ENCODE results near the gene CUX1. TPM values are rescaled to one million over a fixed set of nuclear protein-coding genes. Genes with fewer than 3 reads are reported as not detected.

CUX1 gene
- total RNA-seq, 1 experiment from 2014 or later = 30.3 TPM

DNA sequence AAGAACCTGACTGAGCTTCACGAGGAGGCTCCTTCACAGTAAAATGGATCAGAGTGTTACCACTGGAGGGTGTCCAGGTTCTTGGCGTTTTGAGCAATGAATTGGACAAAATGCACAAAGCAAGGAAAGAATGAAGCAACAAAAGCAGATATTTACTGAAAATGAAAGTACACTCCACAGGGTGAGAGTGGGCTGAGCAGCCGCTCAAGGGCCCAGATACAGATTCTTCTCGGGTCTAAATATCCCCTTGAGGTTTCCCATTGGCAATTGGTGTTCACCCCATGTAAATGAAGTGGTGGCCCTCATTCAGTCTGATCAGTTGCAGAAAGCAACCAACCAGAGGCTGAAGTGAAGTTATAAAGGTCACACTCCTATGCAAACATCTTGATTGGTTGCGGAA lies 254.6 kb downstream of the CUX1 start:
- no peak for DNase-seq (ENCODE audit: low read depth)

DNA sequence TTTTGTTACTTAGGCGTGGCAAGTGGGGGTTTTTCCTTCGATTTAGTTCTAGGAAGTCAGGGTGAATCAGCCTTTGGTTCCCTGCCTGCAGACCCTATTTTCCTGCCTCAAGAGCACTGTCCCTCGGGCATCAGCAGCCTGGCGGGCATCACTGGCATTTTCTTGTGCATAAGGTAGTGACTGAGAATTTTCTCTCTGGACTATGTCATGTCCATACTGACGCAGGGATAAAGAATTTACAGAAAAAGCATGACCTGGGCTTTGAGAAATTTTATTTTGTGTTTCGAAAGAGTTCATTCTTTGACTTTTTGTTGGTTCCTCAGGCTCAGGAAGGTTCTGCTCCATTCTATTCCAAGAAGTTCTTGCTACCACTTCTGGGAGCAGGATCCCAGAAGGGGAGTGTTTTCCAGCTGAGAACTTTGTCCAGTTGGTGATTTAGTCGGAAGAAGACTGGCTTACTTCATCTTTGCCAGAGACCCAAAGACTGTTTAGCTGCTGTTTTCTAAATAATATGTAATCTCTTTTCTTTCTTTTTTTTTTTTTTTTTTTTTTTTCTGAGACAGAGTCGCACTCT lies 255.3 kb downstream of the CUX1 start:
- no peak for DNase-seq (ENCODE audit: low read depth)

DNA sequence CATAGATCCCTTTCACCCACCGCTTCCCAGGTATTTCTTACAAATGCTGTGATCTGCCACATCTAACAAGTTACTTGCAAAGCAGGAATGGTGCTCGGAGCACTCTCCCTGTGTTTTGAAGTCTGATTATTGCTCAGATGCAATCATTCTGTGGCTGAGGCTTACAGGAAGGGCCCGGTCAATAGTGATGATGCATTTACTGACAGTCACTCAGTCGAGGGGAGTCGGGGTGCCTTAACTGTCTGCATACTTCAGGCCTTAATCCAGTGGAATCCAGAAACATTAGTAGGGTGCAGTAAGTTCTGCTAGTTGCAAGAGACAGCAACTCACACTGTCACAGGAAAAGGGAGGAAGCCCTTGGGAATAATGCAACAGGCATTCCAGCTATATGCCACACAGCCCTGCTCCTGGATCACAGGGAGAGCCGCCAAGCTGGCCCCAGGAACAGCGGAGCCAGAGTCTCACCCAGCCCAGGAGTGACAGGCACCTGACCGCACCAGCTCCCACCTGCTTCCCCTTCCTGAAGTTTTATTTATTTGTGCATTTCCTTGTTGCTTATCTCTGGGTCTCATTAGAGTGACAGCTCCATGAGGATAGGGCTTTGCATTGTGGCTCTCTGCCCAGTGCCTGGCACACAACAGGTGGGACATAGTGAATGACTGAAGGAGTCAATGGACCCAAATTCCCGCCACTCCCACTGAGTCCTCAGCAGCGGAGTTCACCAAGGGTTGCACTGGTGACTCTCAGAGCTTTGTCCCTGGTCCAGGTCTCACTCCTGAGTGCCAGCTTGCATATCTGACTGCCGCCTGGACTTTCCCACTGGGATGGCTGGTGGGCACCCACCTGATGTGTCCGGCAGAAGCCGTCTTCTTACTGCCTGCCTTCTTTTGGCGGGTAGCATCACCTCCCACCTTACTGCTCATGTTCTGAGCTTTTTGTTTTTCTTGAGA lies 256.8 kb downstream of the CUX1 start:
- DNase-seq (ENCODE audit: low read depth) = no peak

DNA sequence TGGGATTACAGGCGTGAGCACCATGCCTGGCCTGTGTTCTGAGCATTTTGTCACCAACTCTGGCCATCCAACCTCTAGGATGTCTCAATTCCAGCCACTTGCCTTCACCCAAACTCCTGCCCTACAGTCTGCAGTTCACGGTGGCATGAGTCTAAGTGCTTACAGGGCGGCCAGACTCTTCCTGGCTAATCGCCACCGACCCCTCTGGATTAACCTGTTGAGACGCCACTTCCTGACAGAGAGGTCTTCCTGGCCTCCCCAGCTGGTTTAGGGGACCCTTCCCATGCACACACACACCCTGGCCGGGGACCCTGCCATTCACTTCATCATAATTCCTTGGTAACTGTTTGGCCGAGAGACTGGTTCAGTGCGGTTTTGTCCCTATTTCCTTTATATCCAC lies 257.7 kb downstream of the CUX1 start:
- DNase-seq (ENCODE audit: low read depth) = no peak

DNA sequence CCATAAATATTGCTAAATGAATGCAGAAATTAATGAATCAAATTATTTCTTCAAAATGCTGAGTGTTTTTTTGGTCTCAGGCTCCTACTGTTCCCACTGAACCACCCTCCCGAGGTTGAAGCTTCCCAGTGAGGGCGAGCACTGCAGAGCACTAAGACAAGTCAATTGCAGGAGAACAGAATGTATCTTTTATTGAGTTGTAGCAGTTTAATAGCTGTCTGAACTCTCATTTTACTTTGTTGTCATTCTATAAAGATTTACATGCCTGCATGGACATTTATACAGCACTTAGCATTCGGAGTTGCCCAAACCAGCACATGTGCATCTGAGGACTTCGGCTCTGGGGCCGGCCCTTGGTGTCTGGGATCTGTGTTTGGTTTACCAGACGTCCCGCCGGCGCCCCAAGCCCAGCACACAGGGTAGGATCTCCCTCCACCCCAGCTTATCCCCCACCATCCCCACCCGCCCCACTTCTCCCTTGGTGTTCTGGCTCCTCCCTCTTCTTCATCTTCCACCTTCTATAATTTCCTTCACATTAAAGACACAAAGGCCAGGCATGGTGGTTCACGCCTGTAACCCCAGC lies 258.2 kb downstream of the CUX1 start:
- no peak for DNase-seq (ENCODE audit: low read depth)

DNA sequence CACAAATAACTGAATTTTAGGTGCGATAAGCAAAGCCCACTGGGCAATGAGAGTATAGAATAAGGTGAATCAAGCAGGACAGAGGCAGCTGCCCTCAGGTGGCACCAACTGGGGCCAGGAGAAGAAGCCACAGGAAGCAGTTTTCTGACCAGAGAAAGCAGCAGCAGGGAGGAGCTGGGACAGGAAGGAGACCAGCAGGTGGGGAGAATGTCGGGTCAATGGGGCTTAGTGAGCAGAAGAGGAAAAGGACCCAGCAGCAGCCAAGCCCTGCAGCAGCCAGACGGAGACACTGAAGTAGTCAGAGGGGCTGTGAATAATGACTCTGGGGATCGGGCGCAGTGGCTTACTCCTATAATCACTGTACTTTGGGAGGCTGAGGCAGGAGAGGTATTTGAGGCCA lies 259.7 kb downstream of the CUX1 start:
- no peak for DNase-seq (ENCODE audit: low read depth)

DNA sequence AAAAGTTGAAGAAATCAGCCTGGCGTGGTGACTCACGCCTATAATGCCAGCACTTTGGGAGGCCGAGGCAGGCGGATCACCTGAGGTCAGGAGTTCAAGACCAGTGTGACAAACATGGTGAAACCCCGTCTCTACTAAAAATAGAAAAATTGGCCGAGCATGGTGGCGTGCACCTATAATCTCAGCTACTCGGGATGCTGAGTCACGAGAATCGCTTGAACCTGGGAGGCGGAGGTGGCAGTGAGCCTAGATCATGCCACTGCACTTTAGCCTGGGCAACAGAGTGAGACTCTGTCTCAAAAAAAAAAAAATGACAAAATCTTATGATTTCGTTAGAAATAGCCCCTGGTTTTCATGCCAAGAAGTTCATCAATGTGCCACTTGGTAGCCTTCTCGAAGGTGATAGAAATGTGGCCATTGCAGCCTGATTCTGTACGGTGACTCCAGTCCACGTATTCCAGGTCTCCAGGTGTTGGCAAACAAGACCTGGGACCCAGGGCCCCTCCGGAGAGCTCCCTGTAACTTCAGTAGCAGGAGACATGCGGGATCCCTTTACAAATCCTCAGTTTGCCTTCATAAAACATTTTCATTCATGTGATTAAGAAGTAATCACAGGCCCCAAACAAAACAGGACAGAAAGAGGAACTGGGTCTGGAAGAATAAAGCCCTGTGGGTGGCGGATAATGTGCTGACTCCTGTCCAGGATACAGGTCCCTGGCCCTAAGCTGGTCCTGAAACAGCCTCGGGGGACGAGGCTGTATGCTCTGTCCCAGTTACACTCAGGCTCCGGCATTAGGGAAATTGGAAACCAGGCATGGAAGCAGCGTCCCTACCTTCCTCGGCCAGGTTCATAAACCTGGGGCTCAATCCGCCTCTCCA lies 262.0 kb downstream of the CUX1 start:
- DNase-seq (ENCODE audit: low read depth) = no peak

DNA sequence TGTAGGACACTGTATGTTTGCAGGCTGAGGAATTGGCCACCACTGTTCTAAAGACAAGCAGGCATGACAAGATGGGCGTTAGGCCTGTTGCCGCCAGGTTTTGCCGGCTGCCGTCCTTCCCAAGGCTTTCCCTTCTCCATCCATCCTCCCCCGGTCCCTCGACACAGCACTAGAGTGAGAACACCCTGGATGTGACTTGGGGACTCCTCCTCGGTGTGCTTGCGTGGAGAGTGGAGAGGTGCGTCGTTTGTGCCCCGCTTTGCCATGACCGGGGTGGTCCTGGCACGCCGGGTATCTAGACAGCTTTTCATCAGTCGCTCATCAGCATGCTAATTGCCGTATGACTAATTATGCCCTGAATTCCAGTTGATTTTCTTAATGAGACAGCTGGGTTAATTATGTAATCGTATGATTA lies 262.6 kb downstream of the CUX1 start:
- no peak for DNase-seq (ENCODE audit: low read depth)

DNA sequence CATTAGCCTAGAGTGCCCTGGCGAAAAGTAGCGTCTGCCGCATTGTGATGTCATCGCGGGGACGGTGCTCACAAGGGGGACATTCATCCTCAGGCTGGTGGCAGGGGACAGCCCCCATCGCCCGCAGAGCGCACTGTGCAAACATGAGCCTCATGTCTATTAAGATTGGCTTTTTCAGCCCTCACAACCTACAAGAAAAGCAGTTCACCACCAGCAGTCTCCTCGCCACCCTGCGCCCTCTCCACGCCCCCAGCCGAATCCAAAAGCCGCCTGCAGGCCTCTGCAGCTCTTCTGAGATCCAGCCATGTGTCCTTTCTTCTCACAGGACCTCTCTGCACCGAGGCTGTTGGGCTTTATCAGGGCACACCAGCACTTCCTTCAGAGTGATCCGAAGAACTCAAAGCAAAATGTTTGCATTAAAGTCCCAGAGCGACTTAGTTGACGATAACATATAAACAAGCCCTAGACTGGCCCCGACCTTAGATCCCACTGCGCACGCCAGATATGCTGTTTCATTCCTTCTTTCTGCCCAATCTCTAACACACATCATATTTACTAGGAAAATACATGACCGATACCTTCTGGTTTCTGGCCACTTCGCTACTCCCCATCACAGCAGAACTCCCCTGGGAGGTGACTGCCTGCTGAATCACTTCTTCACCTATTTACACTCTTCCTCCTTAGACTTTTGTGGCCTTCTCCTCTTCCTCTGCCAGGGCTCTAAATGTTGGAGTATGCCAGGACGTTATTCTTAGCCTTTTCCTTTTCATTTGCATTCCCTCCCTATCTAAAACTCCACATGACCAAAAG lies 263.2 kb downstream of the CUX1 start:
- no peak for DNase-seq (ENCODE audit: low read depth)

DNA sequence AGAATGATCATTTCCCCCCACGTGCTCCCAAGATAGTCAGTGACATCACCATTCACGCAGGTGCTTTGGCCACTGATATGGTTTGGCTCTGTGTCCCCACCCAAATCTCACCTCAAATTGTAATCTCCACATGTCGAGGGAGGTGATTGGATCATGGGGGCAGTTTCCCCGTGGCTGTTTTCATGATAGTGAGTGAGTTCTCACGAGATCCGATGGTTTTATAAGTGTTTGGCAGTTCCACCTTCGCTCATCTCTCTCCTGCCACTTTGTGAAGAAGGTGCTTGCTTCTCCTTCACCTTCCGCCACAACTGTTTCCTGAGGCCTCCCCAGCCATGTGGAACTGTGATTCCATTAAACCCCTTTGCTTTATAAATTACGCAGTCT lies 263.8 kb downstream of the CUX1 start:
- DNase-seq (ENCODE audit: low read depth) = no peak

DNA sequence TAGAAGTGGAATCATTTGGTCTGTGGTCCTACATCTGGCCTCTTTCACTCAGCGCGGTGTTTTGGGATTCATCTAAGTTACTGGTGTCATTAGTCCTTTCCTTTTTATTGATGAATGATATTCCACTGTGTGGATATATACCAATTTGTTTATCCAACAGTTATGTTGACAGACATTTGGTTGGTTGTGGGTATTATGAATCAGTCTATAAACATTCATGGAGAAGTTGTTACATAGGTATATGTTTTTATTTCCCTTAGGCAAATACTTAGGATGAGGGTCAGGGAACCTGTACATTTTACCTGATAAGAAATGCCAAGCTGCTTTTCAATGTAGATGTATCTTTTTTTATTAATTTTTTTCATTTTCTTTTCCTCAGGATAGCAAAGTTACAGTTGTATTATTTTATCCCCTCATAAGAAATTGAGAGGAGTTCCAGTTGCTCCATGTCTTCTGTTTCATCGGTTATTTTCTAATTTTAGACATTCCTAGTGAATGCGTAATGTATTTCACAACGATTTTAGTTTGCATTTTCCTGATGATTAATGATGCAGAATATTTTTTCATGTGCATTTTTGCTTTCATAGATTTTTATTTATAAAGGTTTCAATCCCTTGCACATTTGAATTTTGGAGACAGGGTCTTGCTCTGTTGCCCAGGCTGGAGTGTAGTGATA lies 265.4 kb downstream of the CUX1 start:
- DNase-seq (ENCODE audit: low read depth) = no peak

DNA sequence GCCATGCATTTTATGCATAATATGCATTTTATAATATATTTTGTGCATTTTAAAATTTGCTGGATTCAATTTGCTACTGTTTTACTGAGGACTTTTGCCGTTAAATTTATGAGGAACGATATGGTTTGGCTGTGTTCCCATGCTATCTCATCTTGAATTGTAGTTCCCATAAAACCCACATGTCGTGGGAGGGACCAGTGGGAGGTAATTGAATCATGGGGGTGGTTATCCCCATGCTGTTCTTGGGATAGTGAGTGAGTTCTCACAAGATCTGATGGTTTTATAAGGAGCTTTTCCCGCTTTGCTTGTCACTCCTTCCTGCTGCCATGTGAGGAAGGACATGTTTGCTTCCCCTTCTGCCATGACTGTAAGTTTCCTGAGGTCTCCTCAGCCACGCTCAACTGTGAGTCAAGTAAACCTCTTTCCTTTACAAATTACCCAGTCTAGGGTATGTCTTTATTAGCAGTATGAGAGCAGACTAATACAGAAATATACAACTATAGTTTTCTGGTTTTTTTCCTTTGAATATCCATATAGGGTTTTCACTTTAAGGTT lies 267.9 kb downstream of the CUX1 start:
- no peak for DNase-seq (ENCODE audit: low read depth)

DNA sequence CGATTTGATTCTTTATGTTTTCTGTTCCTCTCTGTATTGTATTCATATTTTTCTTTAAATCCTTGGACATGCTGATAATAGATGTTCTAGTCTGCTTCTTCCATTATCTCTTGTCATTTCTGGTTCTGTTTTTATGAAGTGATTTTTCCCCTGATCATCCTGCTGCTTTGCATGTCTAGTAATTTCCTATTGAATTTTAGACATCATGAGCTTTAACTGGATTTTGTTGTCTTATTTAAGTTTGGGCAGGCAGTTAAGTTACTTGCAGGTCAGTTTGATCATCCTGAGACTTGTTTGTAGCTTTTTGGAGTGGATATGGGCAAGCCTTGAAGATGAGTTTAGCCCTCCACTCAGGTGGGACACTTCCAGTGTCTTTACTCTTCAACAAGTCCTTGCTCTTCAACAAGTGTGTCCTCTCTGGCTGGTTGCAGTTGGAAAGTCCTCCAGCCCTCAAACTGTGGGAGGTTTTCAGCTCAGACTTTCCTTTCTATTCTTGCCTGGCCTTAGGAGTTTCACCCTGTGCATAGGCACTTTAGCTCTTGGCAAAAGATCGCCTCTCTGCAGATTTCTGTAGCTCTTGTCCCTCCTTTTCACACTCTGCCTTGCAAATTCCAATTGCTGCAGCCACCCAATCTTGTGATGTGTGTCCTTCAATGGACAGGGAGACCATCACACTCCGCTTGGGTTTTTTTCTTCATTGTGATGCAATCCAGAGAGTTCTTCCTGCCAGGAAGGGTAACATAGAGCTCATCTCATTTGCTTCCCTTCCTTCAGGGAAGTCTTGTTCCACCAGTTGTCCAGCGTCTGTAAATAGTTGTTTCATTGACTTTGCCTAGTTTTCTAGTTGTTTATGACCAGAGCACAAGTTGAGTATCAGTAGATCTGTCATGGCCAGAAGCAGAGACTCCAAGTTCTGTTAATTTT lies 272.0 kb downstream of the CUX1 start:
- DNase-seq (ENCODE audit: low read depth) = no peak

DNA sequence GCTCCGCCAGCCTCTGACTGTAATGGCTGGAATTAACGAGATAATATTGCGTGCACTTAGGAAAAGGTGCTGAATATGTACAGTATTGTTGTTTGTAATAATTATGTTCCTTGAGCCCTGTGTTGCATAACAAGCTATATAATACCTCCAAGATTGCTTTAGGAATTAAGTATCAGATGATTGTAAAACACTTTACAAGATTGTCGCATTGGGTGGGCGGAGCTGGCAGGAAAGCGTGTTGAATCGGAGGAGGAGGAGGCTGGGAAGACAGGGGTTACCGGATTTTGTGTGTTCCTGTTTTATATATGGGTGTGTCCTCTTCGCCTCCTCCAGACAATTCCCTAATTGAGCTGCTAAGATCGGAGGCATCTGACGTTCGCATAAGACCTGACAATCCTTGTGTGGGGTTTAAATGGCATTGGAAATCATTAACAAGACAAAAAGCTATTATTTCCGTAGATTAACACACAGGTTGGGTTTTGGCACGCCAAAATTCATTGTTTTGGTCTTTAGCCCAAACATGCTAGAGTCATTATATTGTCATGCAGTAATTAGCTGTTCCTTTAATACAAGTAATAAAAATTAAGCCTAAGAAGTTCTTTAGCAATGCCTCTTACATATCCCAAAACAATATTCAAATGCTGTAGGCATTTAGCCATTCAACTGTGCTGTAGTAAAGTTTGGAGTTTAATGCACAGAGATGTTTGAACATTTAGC lies 276.3 kb downstream of the CUX1 start:
- DNase-seq (ENCODE audit: low read depth) = no peak

DNA sequence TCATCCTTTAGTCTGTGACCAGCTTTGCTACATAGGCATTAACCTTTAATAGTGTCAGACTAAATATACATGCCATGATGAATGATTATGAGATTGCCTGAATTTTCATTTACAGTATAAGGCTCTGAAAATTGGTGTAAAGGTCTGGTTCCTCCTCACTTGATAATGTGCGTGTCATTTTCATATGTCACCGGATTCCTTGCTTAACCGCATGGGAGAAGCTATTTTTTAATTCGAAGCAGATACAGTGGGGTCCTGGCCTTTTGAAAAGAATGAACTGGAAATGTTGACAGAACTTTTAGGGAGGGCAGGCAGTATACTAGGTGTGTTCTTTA lies 276.9 kb downstream of the CUX1 start:
- no peak for DNase-seq (ENCODE audit: low read depth)

DNA sequence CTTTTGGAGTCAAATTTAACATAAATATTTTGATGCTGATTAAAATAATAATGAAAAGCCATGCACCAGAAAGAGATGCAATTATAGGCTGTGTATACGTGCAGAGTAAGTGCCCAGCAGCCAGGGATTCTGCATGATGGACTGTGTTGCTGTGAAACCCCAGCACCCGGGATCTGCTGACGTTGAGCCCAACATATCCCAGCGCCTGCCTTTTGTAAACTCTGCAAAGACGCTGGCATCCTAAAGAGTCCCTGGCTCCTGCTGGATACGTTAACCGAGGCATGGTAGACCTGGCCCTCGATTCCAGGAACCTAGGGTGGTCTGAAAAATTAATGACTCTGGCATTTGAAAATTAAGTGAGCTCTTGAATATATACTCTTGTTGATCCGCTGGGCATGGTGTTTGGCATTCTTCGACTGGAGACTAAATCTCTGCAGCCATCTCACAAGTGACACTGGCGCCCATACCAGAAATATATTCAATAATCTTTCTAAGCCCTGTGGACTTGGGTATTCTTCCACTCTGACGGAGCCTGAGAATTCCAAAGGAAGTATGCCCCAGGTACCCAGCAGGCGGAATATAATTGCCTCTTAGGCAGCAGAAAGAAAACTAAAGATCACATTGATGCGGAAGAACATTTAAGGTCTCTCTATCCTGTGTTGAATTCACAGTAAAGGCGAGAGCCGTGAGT lies 278.0 kb downstream of the CUX1 start:
- DNase-seq (ENCODE audit: low read depth) = no peak

DNA sequence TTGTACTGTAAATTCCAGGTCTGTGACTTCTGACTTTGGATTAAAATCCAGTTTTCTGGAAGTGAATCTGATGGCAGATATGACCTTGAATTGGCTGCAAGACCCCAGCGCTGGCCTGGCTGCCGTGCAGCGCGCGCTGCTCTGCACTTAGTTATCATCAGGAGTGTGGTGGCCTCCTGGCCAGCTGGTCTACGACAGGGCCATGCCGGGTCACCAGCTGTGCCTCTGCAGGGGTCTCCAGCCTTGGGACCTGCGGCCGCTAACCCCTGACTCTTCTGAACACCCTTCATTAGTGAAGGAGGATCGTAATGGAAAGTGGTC lies 278.5 kb downstream of the CUX1 start:
- no peak for DNase-seq (ENCODE audit: low read depth)

DNA sequence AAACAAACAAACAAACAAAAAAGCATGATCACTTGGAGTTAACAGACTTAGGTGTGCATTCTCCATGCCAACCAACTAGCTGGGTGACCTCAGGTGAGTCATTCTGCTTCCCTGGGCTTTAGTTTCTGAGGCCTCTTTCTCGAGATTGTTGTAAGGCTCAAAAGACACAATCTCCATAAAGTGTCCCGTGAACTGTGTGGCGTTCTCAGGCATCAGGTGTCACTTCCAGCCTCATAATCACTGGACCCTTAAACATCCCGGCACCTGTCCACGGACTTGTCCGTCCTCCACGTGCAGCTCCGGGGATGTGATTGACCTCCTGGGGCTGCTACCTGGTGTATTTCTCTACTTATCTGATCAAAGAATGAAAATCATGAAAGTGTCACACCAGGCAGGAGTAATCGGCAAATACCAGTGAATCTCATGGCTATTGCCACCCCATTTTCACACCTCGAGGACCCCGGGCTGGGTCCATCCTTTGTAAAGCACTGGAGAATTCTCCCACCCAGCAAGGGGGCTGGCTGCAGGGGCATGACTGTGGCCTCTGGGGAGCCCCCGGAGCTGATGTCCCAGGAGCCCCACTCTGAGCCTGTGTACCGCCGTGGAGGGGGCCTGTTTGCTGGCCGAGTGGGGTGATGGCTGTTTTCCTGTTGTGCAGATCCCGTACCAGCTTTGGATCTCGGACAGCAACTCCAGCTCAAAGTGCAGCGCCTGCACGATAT lies 279.4 kb downstream of the CUX1 start:
- DNase-seq (ENCODE audit: low read depth) = no peak

All from Daoy (cell line).